IPS-18c (cell line): Measurements from ENCODE around the gene EPB41L1.

ENCODE experiments used
- H3K4me3 ChIP-seq: 2 replicates; pipeline ENCODE4 v1.7.0; 2013; ENCODE audit warnings: low read depth, mild to moderate bottlenecking, low read length, moderate library complexity; ENCODE audit not compliant: insufficient read depth
- H3K9me3 ChIP-seq: one replicate; pipeline ENCODE4 v1.6.1; 2013; ENCODE audit warnings: mild to moderate bottlenecking, low read length, moderate library complexity; ENCODE audit not compliant: control insufficient read depth, insufficient read depth

Gene EPB41L1

DNA sequence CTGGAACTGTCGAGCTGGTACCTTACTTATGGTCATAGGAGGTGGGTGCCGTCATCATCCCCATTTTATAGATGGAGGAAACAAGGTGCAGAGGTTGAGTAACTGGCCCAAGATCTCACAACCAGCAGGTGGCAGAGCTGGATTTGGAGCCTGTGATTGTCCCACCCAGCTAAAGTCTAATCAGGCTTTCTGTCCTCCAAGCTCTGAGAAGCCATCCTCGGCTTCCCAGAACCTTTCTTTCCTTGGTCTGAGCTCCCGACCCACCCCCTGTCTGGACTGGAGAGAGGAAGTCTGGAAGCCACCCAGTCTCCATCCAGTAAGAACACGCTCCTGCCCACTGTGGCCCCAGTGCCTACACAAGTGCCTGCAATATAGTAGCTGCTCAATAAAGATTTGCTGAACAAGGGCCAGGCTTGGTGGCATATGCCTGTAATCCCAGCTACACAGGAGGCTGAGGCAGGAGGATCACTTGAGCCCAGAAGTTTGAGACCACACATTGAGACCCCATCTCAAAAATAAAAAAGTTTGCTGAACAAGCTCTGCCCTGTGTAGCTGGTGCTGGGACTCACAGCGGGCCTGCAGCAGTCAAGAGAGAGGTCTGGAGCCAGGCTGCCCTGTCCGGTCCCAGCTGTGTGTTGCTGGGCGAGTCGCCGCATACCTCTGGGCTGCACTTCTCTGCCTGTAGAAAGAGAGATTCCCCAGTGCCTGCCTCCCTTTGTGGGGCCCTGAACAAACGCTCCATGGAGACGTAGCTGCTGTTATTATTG lies 119.1 kb downstream of the EPB41L1 start:
- Histone ChIP-seq H3K9me3 (no peaks in the 10 kb centered on the region), H3K4me3 (no peak overlapping the region)

DNA sequence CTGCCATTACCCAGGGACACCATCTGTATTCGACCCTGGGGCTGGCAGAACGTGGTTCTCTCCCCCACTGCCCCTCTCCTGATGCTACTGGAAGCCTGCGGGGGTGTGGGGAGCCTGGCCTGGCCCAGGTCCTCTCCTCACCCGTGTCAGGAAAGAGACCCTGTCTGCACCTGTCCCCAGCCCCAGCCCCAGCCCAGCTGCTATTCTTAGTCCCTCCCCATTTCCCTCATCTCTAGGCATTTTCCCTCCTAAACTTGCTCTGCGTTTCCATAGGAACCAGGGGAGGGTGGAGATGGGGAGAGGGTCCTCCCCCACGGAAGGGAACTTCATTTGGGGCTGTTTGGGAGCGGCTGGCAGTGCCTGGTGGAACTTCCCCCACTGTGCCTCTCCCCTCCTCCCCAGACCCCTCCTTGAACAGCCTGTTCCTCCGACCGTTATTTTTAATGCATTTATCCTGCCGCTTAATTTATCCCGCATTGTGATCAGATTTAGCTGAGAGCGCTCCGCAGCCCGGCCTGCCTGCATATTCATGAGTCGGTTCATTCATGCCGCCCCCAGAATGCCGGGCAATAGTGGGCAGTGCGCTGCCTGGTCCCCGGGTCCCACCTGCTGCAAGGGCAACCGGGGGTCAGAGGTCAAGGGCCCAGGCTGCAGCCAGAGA lies 119.8 kb downstream of the EPB41L1 start:
- no peaks in the 10 kb centered on the region for H3K9me3 ChIP-seq
- no peak overlapping the region for H3K4me3 ChIP-seq

DNA sequence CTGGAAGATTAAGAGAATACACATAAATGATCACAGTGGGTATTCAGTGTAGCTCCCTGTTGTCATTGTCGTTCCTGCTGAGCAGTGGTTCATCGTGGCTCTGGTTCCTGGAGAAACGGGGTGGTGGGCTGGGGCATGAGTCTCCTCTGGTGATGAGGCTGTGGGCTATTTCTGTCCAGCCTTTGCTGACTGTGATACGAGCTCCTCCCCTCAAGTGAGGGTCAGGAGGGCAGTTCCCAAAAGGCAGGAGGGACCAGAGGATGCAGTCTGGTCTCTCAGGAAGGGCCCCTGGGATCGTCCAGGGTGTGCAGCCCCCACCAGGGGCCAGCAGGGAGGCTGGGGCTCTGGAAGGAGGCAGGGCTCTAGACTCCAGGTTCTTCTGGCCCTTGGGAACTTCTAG lies 120.5 kb downstream of the EPB41L1 start:
- no peak overlapping the region for H3K4me3 ChIP-seq
- H3K9me3 ChIP-seq, result no peaks in the 10 kb centered on the region

DNA sequence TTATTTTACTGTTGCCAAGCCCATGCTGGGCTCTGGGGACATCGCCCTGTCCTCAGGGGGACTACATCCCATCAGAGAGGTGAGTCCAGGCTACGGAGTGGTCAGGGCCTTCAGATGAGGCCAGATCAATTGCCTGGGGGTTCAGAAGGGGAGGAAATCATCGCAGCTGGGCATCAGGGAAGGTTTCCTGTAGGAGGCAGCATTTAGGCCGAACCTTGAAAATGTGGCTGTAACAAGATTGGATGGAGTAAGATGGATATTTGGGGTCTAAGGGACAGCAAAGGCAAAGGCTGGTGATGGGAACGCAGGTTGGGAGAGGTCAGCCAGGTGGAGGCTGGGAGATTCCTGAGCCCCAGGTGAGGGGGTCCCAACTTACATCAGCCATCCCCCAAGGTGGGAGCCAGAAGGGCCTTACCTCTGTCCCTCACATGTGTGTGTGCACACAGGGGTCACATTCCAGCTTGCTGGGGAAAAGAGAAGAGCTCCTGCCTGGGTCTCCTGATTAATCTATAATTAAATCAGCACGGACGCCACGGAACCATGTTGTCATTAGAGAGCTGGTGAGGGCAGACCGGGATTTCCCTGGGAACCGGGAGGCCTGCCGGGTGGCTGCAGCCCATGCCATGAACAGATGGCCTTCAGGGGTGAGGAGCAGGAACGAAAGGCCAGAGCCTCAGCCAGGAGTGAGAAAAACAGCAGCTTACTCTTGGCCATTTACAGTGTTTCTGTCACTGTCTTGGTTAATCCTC lies 121.1 kb downstream of the EPB41L1 start:
- Histone ChIP-seq H3K4me3 (no peak overlapping the region), H3K9me3 (no peaks in the 10 kb centered on the region)

DNA sequence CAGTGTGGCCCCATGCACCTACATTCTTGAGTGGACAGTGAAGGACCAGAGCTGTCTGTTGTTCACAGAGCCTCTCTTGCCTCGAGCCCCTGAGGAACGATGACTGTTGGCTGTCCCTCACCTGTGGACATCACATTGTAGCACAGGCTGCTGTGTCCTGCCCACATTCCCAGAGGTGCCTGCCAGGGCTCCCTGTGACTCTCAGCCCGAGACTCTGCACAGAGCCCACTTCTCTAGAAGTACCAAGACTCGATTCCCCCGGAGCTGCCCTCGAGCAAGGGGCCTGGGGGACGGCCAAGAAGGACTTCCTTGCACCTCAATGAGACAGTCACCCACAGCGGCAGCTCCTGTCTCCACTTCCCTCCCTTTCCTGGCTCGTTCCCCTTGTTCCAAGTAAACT lies 123.0 kb downstream of the EPB41L1 start:
- Histone ChIP-seq H3K9me3 (no peaks in the 10 kb centered on the region), H3K4me3 (no peak overlapping the region)

DNA sequence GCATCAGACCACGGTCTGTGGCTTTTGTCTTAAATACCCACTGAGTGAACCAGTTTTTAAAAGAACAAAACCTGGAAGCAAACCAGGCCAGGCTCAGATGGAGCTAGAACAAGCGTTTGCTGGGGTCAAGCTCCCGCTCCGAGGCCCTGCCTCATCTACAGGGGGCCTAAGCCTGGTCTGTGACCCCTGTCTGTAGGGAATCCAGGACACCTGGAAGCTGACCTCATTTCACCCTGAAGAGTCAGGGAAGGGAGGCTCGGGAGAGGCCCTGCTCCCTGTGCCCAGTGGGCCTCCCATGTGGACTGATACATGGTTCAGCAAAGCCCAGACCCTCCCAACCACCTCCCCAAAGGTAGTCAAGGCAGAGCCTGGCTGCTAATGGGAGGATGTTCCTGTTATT lies 124.8 kb downstream of the EPB41L1 start:
- no peak overlapping the region for H3K4me3 ChIP-seq

DNA sequence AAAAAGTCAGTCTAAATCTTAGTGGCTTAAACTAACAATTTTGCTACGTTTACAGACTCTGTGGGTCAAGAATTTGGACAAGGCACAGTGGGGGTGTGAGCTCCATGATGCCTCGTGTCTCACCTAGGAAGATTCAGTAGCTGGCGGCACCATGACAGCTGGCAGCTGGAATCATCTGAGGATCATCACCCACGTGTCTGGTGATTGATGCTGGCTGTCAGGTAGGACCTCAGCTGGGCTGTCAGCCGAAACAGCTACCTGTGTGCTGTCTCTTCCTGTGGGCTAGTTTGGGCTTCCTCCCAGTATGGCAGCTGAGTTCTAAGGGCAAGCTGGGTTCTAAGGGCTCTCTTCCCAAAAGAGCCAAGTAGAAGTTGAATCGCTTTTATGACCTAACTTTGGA lies 125.2 kb downstream of the EPB41L1 start:
- no peak overlapping the region for H3K4me3 ChIP-seq
- H3K9me3 ChIP-seq, result no peaks in the 10 kb centered on the region

More for the DNA sequence above, 124.8 kb downstream of the EPB41L1 start:
- H3K9me3 ChIP-seq, result no peaks in the 10 kb centered on the region

DNA sequence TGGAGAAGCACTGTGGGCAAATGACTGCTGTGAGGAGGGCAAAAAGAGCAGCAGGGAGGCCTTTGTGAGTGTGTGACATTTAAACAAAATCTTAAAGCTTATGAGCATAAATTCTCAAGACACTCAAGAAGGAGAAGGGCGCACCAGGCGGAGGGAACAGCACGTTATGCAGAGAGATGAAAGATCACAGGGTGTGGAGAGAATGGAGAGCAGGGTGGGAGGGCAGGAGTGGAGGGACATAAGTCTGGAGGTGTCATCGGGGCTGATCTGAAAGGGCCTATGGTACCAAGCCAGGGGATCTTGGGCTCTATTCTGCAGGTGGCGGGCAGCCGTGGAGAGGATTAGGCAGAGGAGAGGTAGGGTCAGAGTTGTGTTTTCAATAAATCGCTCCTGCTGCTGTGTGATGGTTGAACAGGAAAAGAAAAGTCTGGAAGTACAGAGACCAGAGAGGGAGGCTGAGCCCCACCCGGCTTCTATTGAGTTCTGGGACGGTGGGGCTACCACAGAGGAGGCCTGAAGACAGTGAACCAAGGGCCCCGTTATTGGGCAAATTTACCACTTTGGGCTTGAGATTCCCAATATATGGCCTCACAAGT lies 127.3 kb downstream of the EPB41L1 start:
- no peak overlapping the region for H3K4me3 ChIP-seq
- no peaks in the 10 kb centered on the region for H3K9me3 ChIP-seq
